Stimulated activated CD8-positive, alpha-beta memory T cell treated with anti-CD3 and anti-CD28 coated beads, Interleukin-4, amount 100 ng/mL, for 4 hours (primary cell): ENCODE measurements around the gene TMEM45B.
"Not testable (repeated sequence)": the region's sequence is repeated elsewhere in the genome, so short reads cannot be mapped to it uniquely, and the experiment has no call there.

ENCODE experiments used
- DNase-seq, 2 donors: peaks; one replicate each; pipeline ENCODE4 v3.0.0-alpha.2; 2020; ENCODE audit warnings: low read depth in 2 of 2, low spot score in 1 of 2

Gene TMEM45B

DNA sequence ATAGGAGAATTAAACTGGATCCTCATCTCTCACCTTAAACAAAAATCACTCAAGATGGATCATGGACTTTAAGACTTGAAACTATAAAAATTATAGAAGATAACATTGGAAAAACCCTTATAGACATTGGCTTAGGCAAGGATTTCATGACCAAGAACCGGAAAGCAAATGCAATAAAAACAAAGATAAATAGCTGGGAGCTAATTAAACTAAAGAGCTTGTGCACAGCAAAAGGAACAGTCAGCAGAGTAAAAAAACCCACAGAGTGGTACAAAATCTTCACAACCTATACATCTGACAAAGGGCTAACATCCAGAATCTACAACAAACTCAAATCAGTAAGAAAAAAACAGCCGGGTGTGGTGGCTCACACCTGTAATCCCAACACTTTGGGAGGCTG, 7.4 kb upstream of the TMEM45B start:
- not testable (repeated sequence) for DNase-seq

DNA sequence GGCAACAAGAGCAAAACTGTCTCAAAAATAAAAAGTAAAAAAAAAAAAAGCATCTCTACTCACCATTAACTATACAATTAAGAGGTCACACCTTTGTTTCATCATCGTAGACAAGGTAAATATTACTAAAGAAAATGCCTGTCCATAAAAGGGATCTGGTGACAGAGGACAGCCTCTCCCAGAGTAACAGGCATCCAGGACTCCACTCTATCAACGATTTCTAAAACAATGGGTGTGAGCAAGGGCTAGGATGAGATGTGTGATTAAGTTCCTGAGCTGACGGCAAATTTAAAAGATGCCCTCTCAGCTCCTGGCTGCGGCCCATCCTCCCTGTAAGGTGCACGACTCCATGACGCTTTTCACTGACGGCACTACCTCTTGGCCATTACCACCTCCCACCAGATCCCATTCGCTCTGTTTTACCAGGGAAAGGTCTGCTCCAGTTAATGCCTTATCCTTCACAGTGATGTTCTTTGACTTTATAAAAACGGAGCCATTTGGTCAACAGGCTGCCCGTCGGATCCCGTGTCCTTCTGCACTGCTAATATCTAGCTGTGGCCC, 2.3 kb upstream of the TMEM45B start:
- DNase-seq, result no peak

DNA sequence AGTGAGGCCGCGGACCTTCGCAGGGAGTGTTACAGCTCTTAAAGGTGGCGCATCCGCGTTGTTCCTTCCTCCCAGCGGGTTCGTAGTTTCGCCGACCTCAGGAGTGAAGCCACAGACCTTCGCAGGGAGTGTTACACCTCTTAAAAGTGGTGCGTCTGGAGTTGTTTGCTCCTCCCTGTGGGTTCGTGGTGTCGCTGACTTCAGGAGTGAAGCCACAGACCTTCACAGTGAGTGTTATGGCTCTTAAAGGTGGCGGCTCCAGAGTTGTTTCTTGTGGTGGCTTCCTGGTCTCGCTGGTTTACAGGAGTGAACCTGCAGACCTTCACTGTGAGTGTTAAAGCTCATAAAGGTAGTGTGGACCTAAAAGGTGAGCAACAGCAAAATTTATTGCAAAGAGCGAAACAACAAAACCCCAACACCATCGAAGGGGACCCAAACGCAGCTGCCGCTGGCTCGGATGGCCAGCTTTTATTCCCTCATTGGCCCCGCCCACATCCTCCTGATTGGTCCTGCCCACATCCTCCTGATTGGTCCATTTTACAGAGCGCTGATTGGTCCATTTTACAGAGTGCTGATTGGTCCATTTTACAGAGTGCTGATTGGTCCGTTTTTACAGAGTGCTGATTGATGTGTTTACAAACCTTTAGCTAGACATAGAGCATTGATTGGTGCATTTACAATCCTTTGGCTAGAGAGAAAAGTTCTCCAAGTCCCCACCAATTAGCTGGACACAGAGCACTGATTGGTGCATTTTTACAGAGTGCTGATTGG, 1.2 kb upstream of the TMEM45B start:
- DNase-seq, result peak; percentile 12 to 33

GRCh38 chr11:129817534-129818051, 1.9 kb downstream of the TMEM45B start:
- DNase-seq, result no peak

- not testable (repeated sequence) for DNase-seq
These were observed 2.6 kb downstream of the TMEM45B start for GRCh38 chr11:129818236-129818635.

DNA sequence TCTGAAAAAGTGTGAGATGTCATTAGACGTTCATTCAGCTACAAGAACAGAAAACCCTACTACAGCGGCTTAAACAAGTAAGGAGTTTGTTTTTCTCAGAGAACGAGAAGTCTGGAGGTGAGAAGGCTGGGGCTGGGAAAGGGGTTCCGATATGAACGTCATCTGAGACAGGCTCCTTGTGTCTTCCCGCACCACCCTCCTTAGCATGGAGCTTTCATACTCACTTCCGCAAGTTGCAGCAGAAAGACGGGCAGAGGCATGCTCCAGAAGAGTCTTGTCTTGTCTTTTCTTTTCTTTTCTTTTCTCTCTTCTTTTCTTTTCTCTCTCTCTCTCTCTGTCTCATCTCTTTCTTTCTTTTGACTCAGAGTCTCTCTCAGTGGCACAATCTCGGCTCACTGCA, 3.6 kb downstream of the TMEM45B start:
- DNase-seq, result no peak

GRCh38 chr11:129820228-129820627, 4.6 kb downstream of the TMEM45B start:
- not testable (repeated sequence) for DNase-seq

GRCh38 chr11:129823281-129823680, 7.6 kb downstream of the TMEM45B start:
- not testable (repeated sequence) for DNase-seq

- not testable (repeated sequence) for DNase-seq
These were observed 8.2 kb downstream of the TMEM45B start for GRCh38 chr11:129823799-129824198.

DNA sequence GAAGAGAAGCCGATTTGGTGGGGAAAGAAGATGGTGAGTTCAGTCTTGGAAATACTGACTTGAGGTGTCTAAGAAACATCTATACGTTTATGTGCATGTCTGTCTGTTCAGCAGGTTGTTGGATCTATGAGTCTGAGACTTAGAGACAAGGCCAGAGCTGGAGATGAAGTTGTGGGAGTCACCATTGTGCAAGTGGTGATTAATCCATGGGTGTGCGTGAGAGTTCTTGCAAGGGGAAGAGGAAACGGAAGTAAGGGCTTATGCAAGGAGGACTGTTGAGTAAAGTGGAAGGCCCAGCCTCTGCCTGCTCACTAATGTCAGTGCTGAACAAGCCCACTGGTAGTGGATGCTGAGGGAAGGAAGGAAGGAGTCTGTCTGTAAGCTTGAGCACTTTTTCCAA, 9.7 kb downstream of the TMEM45B start:
- no peak for DNase-seq

DNA sequence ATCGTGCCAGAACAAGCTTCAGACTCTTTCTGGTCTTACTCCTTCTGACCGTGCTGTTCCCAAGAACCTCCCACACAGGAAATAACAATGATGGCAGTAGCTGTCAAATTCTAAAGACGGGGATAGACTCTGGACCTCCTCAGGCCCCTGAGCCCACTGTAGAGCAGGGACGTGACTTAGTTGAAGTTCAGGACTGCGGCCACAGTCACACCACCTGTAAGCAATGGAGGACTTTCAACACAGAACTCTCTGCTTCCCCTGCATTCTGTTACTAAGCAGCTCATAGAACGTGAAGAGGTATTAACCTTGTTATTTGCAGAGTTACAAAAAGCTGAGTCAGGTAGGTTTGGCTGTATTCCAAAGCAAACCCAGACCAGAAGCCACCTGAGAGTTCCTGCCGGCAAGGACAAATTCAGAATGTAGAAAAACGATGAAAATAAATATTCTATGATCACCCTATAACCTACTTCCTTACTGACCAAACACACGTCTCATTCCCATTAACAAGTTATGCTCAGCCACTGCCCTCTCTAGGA, 12.7 kb downstream of the TMEM45B start:
- no peak for DNase-seq

GRCh38 chr11:129829497-129829896, 13.8 kb downstream of the TMEM45B start:
- not testable (repeated sequence) for DNase-seq

DNA sequence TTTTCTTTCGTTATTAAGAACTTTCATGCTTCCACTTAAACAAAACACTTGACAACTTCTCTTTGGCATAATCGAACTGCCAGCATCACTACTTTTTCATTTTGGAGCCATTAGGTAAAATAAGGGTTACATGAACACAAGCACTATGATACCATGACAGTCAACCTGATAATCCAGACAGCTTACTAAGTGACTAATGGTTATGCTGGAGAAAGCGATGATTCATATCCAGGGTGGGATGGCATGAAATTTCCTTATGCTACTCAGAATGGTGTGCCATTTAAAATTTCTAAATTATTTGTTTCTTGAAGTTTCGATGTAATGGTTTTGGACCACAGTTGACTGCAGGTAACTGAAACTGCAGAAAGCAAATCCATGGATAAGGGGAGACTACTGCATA, 15.6 kb downstream of the TMEM45B start:
- not testable (repeated sequence) for DNase-seq

DNA sequence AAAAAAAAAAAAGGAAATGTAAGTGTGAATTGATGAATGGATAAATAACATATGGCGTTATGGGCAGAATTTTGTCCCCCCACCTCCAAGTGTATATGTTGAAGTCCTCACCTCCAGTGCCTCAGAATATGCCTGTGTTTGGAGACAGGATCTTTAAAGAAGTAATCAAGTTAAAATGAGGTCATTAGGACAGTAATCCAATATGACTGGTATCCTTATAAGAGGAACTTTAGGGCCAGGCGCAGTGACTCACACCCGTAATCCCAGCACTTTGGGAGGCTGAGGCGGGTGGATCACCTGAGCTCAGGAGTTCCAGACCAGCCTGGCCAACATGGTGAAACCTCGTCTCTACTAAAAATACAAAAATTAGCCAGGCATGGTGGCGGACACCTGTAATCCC, 17.6 kb downstream of the TMEM45B start:
- not testable (repeated sequence) for DNase-seq

DNA sequence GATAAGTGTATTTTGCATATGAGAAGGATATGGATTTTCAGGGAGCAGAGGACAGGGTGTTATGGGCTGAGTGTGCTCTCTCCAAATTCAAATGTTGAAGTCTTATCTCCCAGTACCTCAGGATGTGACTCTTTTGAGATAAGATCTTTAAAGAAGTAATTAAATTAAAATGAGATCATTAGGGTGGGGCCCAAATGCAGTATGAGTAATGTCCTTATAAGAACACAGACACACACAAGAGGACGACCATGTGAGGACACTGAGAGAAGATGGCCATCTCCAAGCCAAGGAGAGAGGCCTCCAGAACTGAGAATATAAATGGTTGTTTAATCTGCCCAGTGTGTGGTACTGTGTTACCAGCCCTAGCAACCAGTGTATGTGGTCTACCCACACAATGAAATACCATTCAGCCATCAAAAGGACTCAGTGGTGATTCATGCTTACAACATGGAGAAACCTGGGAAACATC, 20.8 kb downstream of the TMEM45B start:
- DNase-seq, result not testable (repeated sequence)

GRCh38 chr11:129836979-129837378, 21.3 kb downstream of the TMEM45B start:
- DNase-seq, result no peak

GRCh38 chr11:129840236-129840635, 24.6 kb downstream of the TMEM45B start:
- no peak for DNase-seq

GRCh38 chr11:129842138-129842537, 26.5 kb downstream of the TMEM45B start:
- no peak for DNase-seq

DNA sequence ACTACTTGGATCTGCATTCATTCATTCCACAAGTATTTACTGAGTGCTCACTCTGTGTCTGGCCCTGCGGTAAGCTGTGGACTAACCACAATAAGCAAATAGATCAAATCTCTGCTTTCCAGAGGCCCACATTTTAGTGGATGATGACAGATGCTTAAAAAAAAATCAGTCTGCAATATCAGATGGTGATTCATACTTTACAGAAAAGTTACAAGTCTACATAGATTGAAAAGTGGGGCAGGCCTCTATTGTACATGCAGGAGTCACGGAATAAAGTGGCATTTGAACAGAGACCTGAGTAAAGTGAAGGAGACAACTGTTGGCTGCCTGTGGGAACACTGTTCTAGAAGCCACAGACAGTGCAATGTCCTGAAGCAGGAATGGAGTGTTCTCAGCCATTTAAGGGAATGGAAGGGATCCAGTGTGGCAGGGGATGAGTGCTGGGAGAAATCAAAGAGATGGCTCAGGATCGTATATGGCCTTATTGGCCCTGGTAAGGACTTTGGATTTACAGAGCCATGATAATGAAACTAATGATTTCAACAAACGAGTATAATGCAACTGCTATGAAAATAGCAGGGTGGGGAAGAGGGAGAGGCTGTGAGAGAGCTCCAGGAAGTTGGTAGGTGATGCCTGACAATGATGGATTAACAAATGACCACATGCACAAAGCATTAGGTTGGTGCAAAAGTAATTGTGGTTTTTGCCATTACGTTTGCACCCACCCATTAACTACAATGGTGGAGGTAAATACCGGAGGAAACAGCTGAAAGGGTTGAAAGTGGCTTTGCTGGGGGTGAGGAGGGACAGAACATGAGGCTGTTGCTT, 31.1 kb downstream of the TMEM45B start:
- DNase-seq, result no peak

GRCh38 chr11:129847361-129847760, 31.7 kb downstream of the TMEM45B start:
- DNase-seq, result not testable (repeated sequence)

DNA sequence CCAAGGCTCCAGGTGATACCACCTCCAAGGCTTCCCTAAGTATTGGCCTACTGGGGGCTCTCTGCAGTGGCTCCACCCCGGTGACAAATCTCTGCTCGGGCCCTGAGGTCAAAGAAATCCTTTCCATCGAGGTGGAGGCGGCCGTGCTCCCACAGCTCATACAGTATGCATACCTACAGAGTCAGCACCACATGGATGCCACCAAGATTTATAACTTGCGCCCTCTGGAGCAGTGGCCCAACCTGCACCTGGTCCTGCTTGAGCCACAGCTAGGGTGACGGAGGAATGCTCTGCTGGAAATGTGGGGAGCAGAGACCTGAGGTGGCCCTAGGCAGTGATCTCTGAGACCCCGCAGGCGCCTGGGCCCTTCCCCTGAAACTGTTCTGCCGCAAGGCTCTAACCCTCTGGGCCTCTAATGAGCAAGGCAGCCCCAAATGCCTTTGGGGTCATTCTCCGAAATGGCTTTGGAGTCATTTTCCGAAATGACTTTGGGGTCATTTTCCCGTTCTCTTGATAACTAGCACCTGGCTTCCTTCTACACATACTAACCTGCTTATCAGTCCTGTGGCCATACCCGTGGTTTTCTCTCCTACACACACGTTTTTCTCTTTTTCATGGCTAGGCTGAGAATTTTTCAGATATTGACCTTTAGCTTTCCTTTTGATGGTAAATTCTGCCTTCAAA, 33.9 kb downstream of the TMEM45B start:
- DNase-seq, result no peak
